ENCODE results near the gene ACP7. TPM values are rescaled to one million over a fixed set of nuclear protein-coding genes. Genes with fewer than 3 reads are reported as not detected.
"Not testable (repeated sequence)": the region's sequence is repeated elsewhere in the genome, so short reads cannot be mapped to it uniquely, and the experiment has no call there.

The ACP7 gene
- total RNA-seq, 1 donor from 2014 or later = not detected

GRCh38 chr19:39065928-39066327, 18.2 kb upstream of the ACP7 start:
- DNase-seq (ENCODE audit: low spot score in 2 of 2, unreplicated experiment in 2 of 2) = no peak
- TF ChIP-seq CTCF (IDR thresholded peaks at IDR 0.05; ENCODE audit: unreplicated experiment) = no peak
- Mint-ChIP-seq H3K9me3 (peaks cover 4% of the 10 kb centered on the region), H3K27ac (no peak overlapping the region), H3K4me1 (no peaks in the 10 kb centered on the region), H3K4me3 (no peak overlapping the region), H3K36me3 (no peaks in the 10 kb centered on the region), H3K27me3 (ENCODE audit: low read depth) (peaks cover 14% of the 10 kb centered on the region)

GRCh38 chr19:39067104-39067503, 17.1 kb upstream of the ACP7 start:
- Mint-ChIP-seq H3K4me3 (no peak overlapping the region), H3K9me3 (peaks cover 4% of the 10 kb centered on the region), H3K36me3 (no peaks in the 10 kb centered on the region), H3K4me1 (no peaks in the 10 kb centered on the region), H3K27ac (no peak overlapping the region), H3K27me3 (ENCODE audit: low read depth) (peaks cover 9% of the 10 kb centered on the region)
- no peak for DNase-seq (ENCODE audit: low spot score in 2 of 2, unreplicated experiment in 2 of 2)
- no peak for TF ChIP-seq CTCF (IDR thresholded peaks at IDR 0.05; ENCODE audit: unreplicated experiment)

- not testable (repeated sequence) for H3K4me3 Mint-ChIP-seq; H3K27me3 Mint-ChIP-seq (ENCODE audit: low read depth); H3K9me3 Mint-ChIP-seq; DNase-seq (ENCODE audit: low spot score in 2 of 2, unreplicated experiment in 2 of 2); H3K27ac Mint-ChIP-seq; H3K36me3 Mint-ChIP-seq; H3K4me1 Mint-ChIP-seq
Measured at GRCh38 chr19:39068259-39068658, 15.9 kb upstream of the ACP7 start.

GRCh38 chr19:39070888-39071287, 13.3 kb upstream of the ACP7 start:
- Mint-ChIP-seq H3K27ac (no peak overlapping the region), H3K27me3 (ENCODE audit: low read depth) (peaks cover 16% of the 10 kb centered on the region), H3K4me1 (no peaks in the 10 kb centered on the region)

GRCh38 chr19:39074205-39074692, 9.9 kb upstream of the ACP7 start:
- no peak overlapping the region for H3K4me3 Mint-ChIP-seq
- H3K36me3 Mint-ChIP-seq = no peaks in the 10 kb centered on the region
- H3K9me3 Mint-ChIP-seq = no peaks in the 10 kb centered on the region
- no peak for DNase-seq (ENCODE audit: low spot score in 2 of 2, unreplicated experiment in 2 of 2)
- TF ChIP-seq CTCF (IDR thresholded peaks at IDR 0.05; ENCODE audit: unreplicated experiment) = no peak
- H3K27ac Mint-ChIP-seq = no peak overlapping the region
- H3K27me3 Mint-ChIP-seq (ENCODE audit: low read depth) = peaks cover 25% of the 10 kb centered on the region
- H3K4me1 Mint-ChIP-seq = no peaks in the 10 kb centered on the region

More at GRCh38 chr19:39070888-39071287, 13.3 kb upstream of the ACP7 start:
- H3K4me3 Mint-ChIP-seq = no peak overlapping the region
- no peak for DNase-seq (ENCODE audit: low spot score in 2 of 2, unreplicated experiment in 2 of 2)
- peaks cover 4% of the 10 kb centered on the region for H3K9me3 Mint-ChIP-seq
- no peak for TF ChIP-seq CTCF (IDR thresholded peaks at IDR 0.05; ENCODE audit: unreplicated experiment)
- no peaks in the 10 kb centered on the region for H3K36me3 Mint-ChIP-seq

GRCh38 chr19:39074942-39075341, 9.2 kb upstream of the ACP7 start:
- TF ChIP-seq CTCF (IDR thresholded peaks at IDR 0.05; ENCODE audit: unreplicated experiment) = no peak
- DNase-seq (ENCODE audit: low spot score in 2 of 2, unreplicated experiment in 2 of 2) = no peak
- H3K4me3 Mint-ChIP-seq = no peak overlapping the region
- H3K4me1 Mint-ChIP-seq = no peaks in the 10 kb centered on the region
- H3K27me3 Mint-ChIP-seq (ENCODE audit: low read depth) = peaks cover 30% of the 10 kb centered on the region
- no peak overlapping the region for H3K27ac Mint-ChIP-seq
- no peaks in the 10 kb centered on the region for H3K9me3 Mint-ChIP-seq
- H3K36me3 Mint-ChIP-seq = no peaks in the 10 kb centered on the region
